HG03575 (cell line): ENCODE measurements around the gene ATXN1.
A peak's percentile ranks its signal among the peaks of the same experiment; 100 is the strongest.

ENCODE experiments used
- ATAC-seq: cut with Tn5 transposase; IDR thresholded peaks from one replicate; pipeline ENCODE4 v1.9.1; 2021; ENCODE audit not compliant: unreplicated experiment, insufficient number of reproducible peaks, low FRiP score; ENCODE audit errors: extremely low read depth

The ATXN1 gene

DNA sequence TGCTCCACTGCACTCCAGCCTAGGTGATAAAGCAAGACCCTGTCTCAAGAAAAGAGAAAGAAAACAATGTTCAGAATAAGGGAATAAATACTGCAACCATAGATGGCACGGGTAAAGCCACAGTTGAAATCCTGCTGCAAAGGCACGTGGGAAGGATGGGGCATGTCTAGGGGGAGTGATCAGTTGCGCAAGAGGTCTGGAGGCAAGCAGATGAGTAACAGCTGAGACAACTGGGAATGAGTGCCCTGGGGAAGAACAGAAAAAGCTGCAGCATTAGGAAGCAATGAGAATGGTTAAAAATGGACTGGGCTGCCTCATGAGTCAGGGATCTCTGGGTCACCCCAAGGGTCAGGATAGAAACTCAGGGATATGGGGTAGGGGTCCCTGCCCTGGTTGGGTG lies 426.6 kb downstream of the ATXN1 start:
- ATAC-seq, result no peak

- ATAC-seq, result no peak
Measured at GRCh38 chr6:16333580-16333979, 427.7 kb downstream of the ATXN1 start.

GRCh38 chr6:16332175-16332542 lies 429.1 kb downstream of the ATXN1 start:
- peak; percentile 52 for ATAC-seq

DNA sequence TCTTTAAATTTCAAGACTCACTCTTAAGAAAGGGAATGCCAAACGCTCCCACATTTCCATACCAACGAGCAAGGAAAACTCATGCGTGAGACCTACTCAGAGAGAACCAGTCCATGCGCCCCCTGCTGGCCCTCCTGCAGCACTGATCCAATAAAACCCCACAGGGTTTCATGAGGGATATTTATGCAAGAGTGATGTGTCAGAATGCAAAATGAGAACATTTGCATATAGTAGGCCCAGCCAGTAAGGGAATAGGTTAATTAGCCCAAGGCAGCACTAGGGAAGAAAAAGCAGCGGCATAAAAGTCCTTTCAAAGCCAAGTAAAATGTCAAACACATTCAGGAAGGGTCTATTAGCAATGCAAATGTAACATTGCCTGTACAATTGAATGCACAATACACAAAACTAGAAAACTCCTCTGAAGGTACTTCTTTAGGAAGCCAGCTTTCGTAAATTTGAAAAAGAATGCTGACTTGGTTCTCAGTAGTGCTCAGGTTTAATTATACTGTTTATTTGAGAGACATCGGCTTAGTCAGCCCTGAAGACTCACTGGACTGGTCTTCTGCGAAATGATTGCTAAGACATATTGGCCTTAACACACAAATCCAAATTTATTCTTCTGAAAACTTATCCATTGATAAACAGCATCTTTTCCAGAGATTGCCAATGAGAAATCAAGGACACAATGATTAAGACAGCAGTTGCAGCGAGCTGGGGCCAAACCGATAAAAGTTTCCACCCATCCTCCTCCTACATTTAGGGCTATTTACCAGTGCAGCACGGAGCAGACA lies 429.7 kb downstream of the ATXN1 start:
- ATAC-seq, result no peak

- no peak for ATAC-seq
Measured at GRCh38 chr6:16329233-16329632, 432.0 kb downstream of the ATXN1 start.

DNA sequence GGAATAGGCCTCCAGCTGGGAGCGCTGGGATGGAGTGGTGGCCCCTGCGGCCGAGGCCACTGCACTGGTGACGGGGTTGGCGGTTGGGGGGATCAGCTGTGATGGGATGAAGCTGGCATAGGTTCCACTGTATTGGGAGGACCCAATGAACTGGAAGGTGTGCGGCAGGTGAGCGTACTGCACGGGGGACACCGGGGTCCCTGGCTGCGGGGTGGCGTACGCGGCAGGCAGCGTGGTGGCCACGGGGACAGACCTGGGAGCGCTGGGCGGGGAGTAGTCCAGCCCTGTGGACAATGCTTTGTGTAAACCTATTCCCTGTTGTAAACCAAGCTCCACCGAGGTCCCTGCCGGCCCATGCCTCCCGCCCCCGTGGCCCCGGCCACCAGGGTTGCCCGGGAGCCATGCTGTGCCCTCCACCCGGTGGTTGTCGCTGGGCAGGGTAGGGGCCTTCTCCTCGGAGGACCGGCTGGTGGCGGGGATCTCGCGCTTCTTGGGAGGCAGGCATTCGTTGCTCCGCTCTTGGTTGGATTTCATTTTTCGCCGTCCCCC lies 433.4 kb downstream of the ATXN1 start:
- no peak for ATAC-seq

DNA sequence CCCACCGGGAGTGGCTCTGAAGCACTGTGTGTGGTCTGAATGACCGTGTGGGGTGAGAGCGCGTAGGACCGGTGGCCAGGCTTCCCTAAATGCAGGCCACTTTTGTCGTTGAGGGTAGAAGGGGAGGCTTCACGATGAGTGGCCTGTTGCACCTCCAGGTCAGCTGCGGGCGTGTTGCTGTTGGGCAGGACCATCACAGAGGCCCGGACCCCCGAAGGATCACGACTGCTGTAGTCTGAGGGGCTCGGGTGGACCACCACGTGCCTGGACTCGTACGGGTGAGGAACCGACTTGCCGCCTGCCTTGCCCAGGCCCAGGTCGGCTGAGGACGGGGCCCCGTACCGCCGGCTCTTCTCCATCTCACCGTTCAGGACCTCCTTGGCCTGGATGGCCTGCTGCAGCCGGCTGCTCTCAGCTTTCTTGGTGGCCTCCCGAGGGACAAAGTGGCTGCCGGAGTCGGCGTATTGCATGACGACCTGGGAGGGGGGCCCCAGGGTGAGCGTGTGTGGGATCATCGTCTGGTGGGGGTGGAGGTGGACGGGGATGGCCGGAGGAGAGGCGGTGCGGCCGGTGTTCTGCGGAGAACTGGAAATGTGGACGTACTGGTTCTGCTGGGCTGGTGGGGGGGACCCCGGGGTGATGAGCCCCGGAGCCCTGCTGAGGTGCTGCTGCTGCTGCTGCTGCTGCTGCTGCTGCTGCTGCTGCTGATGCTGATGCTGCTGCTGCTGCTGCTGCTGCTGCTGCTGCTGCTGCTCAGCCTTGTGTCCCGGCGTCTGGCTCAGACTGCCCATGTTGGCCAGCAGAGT lies 434.1 kb downstream of the ATXN1 start:
- no peak for ATAC-seq

GRCh38 chr6:16326531-16326930 lies 434.7 kb downstream of the ATXN1 start:
- ATAC-seq, result no peak

DNA sequence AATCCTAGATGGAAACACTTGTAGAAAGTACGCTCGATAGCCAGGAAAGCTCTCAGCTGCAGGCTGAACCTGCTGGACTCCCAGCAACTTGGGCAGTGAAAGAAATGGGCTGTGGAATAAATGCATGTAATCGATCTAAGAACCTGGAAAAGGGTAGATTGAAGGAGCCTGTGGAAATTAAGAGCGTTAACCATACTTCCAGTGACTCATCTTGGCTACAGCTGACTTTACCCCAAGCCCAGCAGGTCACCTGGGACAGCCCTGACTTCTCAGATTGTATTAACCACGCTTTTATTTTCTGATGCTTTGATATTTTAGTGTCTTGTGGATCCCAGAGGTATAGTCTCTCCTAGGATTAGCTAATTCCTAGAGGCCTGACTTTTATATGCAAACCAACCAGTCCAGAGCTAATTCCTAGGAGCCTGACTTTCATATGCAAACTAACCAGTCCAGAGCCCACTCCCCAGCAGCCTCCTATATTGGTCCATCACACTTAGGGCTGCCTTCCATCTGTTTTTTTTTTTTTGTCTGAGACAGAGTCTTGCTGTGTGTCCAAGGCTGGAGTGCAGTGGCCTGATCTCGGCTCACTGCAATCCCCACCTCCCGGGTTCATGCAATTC lies 436.5 kb downstream of the ATXN1 start:
- no peak for ATAC-seq

GRCh38 chr6:16324184-16324583 lies 437.1 kb downstream of the ATXN1 start:
- ATAC-seq, result no peak

DNA sequence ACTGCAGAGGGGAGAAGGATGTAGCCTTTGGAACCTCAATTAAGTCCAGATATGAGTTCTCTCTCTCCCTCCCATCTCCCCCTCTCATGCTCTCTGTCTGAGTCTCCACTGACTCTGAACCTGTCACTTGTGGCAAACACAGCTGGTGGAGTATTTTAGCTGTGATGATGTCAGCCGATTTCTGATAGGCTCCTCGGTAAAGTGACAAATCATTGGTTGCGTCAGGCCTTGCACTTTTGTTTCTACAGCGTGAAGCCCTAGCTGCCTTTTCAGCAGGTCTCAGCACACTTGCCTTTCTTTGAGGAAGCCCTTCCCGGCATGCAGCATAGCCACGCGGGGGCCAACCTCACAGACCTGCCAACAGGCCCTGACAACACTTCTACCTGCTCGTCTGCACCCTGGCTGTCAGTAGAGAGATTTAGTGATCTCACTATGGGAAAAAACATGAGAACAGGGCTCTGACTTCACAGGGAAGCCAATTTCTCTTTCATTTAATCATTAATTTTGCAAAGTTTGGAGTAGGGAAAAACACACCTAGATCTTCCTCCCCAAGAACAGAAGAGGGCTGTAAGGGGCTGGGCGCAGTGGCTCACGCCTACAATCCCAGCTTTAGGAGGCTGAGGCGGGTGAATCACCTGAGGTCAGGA lies 438.5 kb downstream of the ATXN1 start:
- ATAC-seq, result peak; percentile 49

- no peak for ATAC-seq
Measured at GRCh38 chr6:16321826-16322225, 439.4 kb downstream of the ATXN1 start.

DNA sequence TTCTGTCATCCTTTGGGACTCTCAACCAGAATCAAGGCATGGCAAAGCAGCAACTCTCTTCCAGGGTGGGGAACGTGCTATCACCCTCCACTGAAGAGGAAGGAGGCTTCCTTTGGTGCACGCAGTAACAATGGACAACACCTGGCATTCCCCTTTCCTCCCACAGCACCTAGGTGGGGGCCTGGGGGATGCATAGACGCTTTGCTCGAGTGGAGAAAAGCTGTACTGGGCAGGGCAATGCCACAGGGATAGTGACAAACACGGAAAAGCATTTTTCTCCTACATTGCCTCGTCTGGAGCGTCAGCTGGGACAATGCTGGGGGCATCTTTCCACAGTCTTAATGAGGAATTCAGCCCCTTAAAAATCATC lies 439.9 kb downstream of the ATXN1 start:
- ATAC-seq, result no peak

DNA sequence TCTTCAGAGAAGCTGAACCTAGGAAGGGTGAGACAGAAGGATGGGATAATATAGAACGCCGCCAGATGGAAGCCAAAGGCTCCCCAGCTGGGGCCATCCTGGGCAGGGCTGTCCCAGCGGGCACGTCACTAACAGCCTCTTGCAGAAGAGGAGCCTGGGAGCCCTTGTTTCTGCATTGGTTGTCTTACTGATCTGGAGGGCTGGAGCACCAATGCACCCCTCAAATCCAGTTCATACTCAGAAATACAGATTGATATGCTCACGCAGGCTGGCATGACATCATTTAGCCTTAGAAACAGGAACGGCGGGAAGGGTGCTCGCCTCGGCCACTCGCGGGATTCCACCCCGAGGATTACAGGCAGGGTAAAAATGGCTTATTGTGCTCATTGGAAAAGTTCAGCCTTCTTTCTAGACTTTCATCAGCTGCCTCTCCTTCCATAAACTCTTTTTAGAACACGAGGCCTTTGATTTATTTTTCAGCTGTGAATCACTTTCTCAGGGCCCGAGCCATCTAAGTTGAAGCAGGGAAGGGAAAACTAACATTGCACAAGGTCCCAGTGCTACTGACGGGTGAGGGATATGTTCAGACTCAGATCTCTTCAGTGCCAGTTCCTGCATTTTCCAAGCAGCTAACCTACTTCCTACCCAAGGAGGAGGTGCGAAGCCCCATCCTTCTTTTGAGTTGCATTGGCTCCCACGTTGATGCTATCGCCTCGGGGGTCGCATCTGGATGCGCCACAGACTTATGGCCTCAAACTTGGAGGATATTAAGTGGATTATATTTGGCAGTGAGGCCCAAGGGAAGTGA lies 440.5 kb downstream of the ATXN1 start:
- no peak for ATAC-seq

- no peak for ATAC-seq
Measured at GRCh38 chr6:16319813-16320532, 441.3 kb downstream of the ATXN1 start.

DNA sequence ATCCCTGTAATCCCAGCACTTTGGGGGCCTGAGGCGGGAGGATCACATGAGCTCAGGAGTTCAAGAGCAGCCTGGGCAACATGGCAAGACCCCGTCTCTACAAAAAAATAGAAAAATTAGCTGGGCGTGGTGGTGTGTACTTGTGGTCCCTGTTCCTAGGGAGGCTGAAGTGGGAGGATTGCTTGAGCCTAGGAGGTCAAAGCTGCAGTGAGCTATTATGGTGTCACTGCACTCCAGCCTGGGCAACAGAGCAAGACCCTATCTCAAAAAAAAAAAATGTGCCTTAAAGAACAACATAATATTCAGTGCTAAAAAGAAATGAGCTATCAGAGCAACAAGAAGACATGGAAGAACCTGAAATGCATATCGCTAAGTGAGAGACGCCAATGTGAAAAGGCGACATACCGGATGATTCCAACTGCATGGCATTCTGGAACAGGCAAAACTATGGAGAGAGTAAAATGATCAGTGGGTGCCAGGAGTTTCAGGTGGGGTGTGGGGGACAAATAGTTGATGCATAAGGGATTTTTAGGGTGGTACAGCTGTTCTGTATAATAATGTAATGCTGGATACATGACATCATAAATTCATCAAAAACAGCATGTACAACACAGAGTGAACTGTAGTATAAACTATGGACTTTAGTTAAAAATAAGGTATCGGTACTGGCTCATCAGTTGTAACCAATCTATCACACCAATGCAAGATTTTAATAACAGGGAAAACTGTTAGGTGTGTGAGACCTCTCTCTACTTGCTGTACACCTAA lies 442.1 kb downstream of the ATXN1 start:
- ATAC-seq, result no peak

DNA sequence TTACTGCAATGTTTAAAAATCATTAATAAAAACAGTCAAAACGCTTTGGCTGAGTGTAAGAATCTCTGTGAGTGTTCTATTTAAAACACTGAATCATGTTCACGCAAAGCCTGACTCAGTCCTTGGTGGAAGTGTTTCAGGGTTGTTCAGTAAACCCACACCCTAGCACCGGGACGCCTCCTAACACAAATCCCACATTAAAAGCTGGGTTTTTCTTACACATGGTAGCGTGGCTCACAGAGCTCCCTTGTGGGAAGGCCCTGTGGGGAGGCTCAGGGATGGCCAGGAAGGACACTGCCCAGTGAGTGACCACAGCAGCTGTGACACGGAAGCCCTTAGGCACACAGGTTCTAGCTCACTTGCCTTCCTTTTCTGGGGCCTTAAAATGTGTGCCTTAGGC lies 442.7 kb downstream of the ATXN1 start:
- ATAC-seq, result no peak
